A549 (cell line): ENCODE measurements around the gene LMNA. TPM values are rescaled to one million over a fixed set of nuclear protein-coding genes. Genes with fewer than 3 reads are reported as not detected.

Experiments used
- ATAC-seq, 2 experiments: fragments of 200-7000 bp in 1 of 2; fragments of >200 bp in 1 of 2; cut with Nextera tagmentation in 1 of 2; cut with Tn5 transposase in 1 of 2; 3 replicates each; pipeline versions ENCODE4 v1.8.0 to v1.9.1; 2018 to 2020; ENCODE audit warnings: mild to moderate bottlenecking in 1 of 2, moderate library complexity in 1 of 2
- CTCF ChIA-PET: fragments of 300-600 bp; sonication (Branson Sonifier 250); formaldehyde crosslinking; extraction: SDS; loops from one replicate; lab custom pipeline; 2021; ENCODE audit warnings: antibody characterized with exemption, inconsistent platforms; lab: Yijun Ruan, JAX
- POLR2A ChIA-PET: fragments of 350-600 bp; formaldehyde crosslinking; extraction: SDS; loops from one replicate; lab custom pipeline; 2021; ENCODE audit warnings: antibody characterized with exemption, inconsistent platforms; lab: Yijun Ruan, JAX
- DNase-seq, 2 experiments: peaks; one replicate each; pipeline versions ENCODE4 v3.0.0 to v3.0.0-alpha.2; 2011 to 2016; ENCODE audit warnings: low read depth in 1 of 2, low spot score in 1 of 2
- FAIRE-seq: peaks from 2 replicates; lab custom pipeline; 2011; peaks lifted over from hg19 to GRCh38; lab: Jason Lieb, UNC
- H3K27ac ChIP-seq, 2 experiments: fragments of >200 bp; sonication (Bioruptor Twin); formaldehyde crosslinking; 3 replicates each; pipeline ENCODE4 v1.5.1; 2016 to 2017
- H3K4me1 ChIP-seq: fragments of >200 bp; sonication (Bioruptor Twin); formaldehyde crosslinking; 3 replicates; pipeline ENCODE4 v1.6.1; 2016
- H3K4me2 ChIP-seq: fragments of >200 bp; sonication (Bioruptor Twin); formaldehyde crosslinking; 3 replicates; pipeline ENCODE4 v1.6.1; 2016
- H3K4me3 ChIP-seq: fragments of >200 bp; sonication (Bioruptor Twin); formaldehyde crosslinking; 3 replicates; pipeline ENCODE4 v1.5.1; 2016
- H3K9me3 ChIP-seq: fragments of >200 bp; sonication (Bioruptor Twin); formaldehyde crosslinking; 3 replicates; pipeline ENCODE4 v1.6.1; 2016
- CEBPB ChIP-seq, 2 experiments: fragments of >200 bp in 1 of 2; sonication (Bioruptor Twin) in 1 of 2; formaldehyde crosslinking in 1 of 2; IDR thresholded peaks; 2 replicates each; pipeline ENCODE4 v1.6.1; 2012 to 2016
- CHD4 ChIP-seq: fragments of 200-600 bp; sonication (generic); IDR thresholded peaks from 2 replicates; pipeline ENCODE4 v1.6.1; 2016; ENCODE audit warnings: antibody characterized with exemption, mild to moderate bottlenecking, borderline replicate concordance
- CTCF ChIP-seq: fragments of >200 bp; sonication (Bioruptor Twin); formaldehyde crosslinking; IDR thresholded peaks from 3 replicates; pipeline ENCODE4 v1.5.1; 2016
- EHF ChIP-seq: fragments of 250-450 bp; sonication (Bioruptor Pico); IDR thresholded peaks from 2 replicates; pipeline ENCODE4 v1.5.0; 2020; ENCODE audit warnings: mild to moderate bottlenecking
- ESRRA ChIP-seq: fragments of 150-350 bp; IDR thresholded peaks from 2 replicates; pipeline ENCODE4 v1.6.1; 2014; ENCODE audit warnings: mild to moderate bottlenecking, low read length, borderline replicate concordance
- FOSL2 ChIP-seq, 2 experiments: fragments of 450-650 bp in 1 of 2; fragments of >200 bp in 1 of 2; sonication (Bioruptor Twin) in 1 of 2; formaldehyde crosslinking; IDR thresholded peaks; 2 replicates each; pipeline versions ENCODE4 v1.5.0 to v1.6.1; 2016 to 2020; ENCODE audit warnings: mild to moderate bottlenecking in 1 of 2, moderate library complexity in 1 of 2
- HOXB13 ChIP-seq: fragments of 250-450 bp; sonication (Bioruptor Pico); IDR thresholded peaks from 2 replicates; pipeline ENCODE4 v1.5.0; 2020; ENCODE audit warnings: low read depth, mild to moderate bottlenecking, moderate library complexity
- JUN ChIP-seq, 2 experiments: fragments of >200 bp; sonication (Bioruptor Twin); formaldehyde crosslinking; IDR thresholded peaks; 2 replicates in 1 of 2; 3 replicates in 1 of 2; pipeline ENCODE4 v1.6.1; 2016 to 2017
- KDM1A ChIP-seq: fragments of 200-600 bp; sonication (generic); IDR thresholded peaks from 2 replicates; pipeline ENCODE4 v1.6.1; 2016; ENCODE audit warnings: low read depth, mild to moderate bottlenecking
- MAX ChIP-seq: IDR thresholded peaks from 2 replicates; pipeline ENCODE4 v1.6.1; 2012
- MAZ ChIP-seq: fragments of 150-350 bp; IDR thresholded peaks from 2 replicates; pipeline ENCODE4 v1.6.1; 2014; ENCODE audit warnings: antibody characterized with exemption, low read depth, low read length, borderline replicate concordance
- MYC ChIP-seq: IDR thresholded peaks from 2 replicates; pipeline ENCODE4 v1.6.1; 2012; ENCODE audit warnings: mild to moderate bottlenecking, inconsistent platforms, low read length, improper control_type of control experiment, borderline replicate concordance
- NFE2L2 ChIP-seq: fragments of 150-350 bp; conservative IDR thresholded peaks from 2 replicates; pipeline ENCODE4 v1.6.1; 2014; ENCODE audit warnings: low read length
- RAD21 ChIP-seq, 2 experiments: fragments of >200 bp in 1 of 2; sonication (Bioruptor Twin) in 1 of 2; formaldehyde crosslinking in 1 of 2; IDR thresholded peaks in 1 of 2; conservative IDR thresholded peaks in 1 of 2; 2 replicates in 1 of 2; 3 replicates in 1 of 2; pipeline ENCODE4 v1.6.1; 2012 to 2018; ENCODE audit warnings: inconsistent platforms in 1 of 2
- TP53 ChIP-seq: fragments of 250-450 bp; sonication (Bioruptor Pico); IDR thresholded peaks from 2 replicates; pipeline ENCODE4 v1.5.0; 2021; ENCODE audit warnings: mild to moderate bottlenecking, moderate library complexity
- ZC3H11A ChIP-seq: fragments of 450-650 bp; IDR thresholded peaks from 2 replicates; pipeline ENCODE4 v1.6.1; 2014; ENCODE audit warnings: antibody characterized with exemption, mild to moderate bottlenecking
- ZSCAN20 ChIP-seq: fragments of 250-450 bp; sonication (Bioruptor Pico); IDR thresholded peaks from 2 replicates; pipeline ENCODE4 v1.8.0; 2022; ENCODE audit warnings: mild to moderate bottlenecking, moderate library complexity
- WGBS: methylation state at CpG from one replicate; pipeline ENCODE4 v1.1.6; 2017; ENCODE audit errors: missing lambda C conversion rate; 5-methylcytosine and 5-hydroxymethylcytosine counted together
- polyA plus RNA-seq, 4 experiments: library from polyadenylated mRNA; depleted of rRNA in 3 of 4; stranded (reverse); fragments of >200 nt; fragmentation: RNase III in 1 of 4; extraction: RNeasy Plus Mini Kit Qiagen cat#74134 plus additional on column Dnase treatment in 1 of 4; gene quantifications; 2 replicates in 3 of 4; 3 replicates in 1 of 4; pipeline ENCODE4 v1.2.3, GENCODE V29; 2011 to 2017
- TF ChIP-seq, protein P1 (sequence below): IDR thresholded peaks from 2 replicates; pipeline ENCODE4 v1.6.1; 2012; ENCODE audit warnings: low read depth, borderline replicate concordance
- TF ChIP-seq, protein P2 (sequence below): fragments of 250-450 bp; sonication (Bioruptor Pico); IDR thresholded peaks from 2 replicates; pipeline ENCODE4 v1.5.0; 2021; ENCODE audit warnings: mild to moderate bottlenecking, moderate library complexity, borderline replicate concordance
- TF ChIP-seq, protein P3 (sequence below): fragments of 150-350 bp; IDR thresholded peaks from 2 replicates; pipeline ENCODE4 v1.6.1; 2014; ENCODE audit warnings: low read depth, mild to moderate bottlenecking, low read length
- TF ChIP-seq, protein P4 (sequence below): fragments of >200 bp; sonication (Bioruptor Twin); formaldehyde crosslinking; IDR thresholded peaks from 3 replicates; pipeline ENCODE4 v1.6.1; 2016

Gene LMNA
- polyA plus RNA-seq, 2 of the 4 experiments (the other 2 are of a cell fraction), result 214 to 286 TPM

DNA sequence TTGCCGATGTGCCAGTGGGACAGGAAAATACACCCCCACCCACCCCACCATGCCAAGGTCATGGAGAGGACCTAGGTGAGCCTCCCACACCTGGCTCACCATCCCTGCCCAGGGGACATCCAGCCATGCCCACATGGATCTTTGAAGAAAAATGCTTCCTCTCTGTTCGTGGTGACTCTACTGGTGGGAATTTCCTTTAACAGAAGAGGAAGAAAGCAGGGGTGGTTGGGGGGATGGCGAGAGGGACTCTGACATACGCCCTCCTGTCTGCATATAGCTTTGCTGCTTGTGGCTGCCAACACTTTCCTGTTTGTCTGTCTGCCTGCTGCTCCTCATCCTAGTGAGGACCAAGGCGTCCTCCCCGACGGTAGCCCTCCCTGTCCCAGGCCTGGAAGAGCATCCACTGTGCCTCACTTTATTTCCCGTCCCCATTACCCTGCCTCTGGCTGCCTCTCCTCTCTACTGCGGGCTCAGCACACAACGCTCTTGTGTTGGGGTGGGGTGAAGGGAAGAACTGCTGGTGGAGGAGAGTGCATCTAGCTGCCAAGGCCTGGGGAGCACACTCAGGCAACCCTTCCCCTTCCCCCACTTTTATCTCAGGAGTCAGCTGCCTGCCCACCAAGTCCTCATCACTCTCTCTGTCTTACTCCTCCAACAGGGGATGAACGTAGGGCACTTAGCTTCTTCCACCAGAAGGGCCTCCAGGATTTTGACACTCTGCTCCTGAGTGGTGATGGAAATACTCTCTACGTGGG lies 41.4 kb downstream of the LMNA start:
- H3K4me3 ChIP-seq, result no peak overlapping the region
- DNase-seq (no peak), FAIRE-seq (no peak)
- ChIA-PET CTCF (interaction anchor here (0.6 to 54.8 kb wide), 9 partner anchors 9 to 204 kb away, joined by 3 to 2239 read pairs (median 3); partner anchors contain the start of genes BGLAP, MEX3A and SLC25A44), POLR2A (interaction anchor here (1.6 kb wide), 1 partner anchor 57 kb away, joined by 3 read pairs; the partner anchor contains the start of gene PMF1)
- WGBS, result 81% methylated on average over 12 of the region's 12 CpGs
- no peaks in the 10 kb centered on the region for H3K9me3 ChIP-seq
- TF ChIP-seq ZC3H11A, result no peak
- no peak for TF ChIP-seq ESRRA
- no peak for TF ChIP-seq KDM1A
- TF ChIP-seq, protein P1, sequence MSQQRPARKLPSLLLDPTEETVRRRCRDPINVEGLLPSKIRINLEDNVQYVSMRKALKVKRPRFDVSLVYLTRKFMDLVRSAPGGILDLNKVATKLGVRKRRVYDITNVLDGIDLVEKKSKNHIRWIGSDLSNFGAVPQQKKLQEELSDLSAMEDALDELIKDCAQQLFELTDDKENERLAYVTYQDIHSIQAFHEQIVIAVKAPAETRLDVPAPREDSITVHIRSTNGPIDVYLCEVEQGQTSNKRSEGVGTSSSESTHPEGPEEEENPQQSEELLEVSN, result no peak
- TF ChIP-seq EHF (CRISPR knock-in tag), result no peak
- TF ChIP-seq ZSCAN20 (CRISPR knock-in tag), result no peak
- no peak for TF ChIP-seq FOSL2 (IDR thresholded peaks at IDR 0.05)
- no peak for TF ChIP-seq FOSL2 (CRISPR knock-in tag; IDR thresholded peaks at IDR 0.05)
- TF ChIP-seq, protein P2, sequence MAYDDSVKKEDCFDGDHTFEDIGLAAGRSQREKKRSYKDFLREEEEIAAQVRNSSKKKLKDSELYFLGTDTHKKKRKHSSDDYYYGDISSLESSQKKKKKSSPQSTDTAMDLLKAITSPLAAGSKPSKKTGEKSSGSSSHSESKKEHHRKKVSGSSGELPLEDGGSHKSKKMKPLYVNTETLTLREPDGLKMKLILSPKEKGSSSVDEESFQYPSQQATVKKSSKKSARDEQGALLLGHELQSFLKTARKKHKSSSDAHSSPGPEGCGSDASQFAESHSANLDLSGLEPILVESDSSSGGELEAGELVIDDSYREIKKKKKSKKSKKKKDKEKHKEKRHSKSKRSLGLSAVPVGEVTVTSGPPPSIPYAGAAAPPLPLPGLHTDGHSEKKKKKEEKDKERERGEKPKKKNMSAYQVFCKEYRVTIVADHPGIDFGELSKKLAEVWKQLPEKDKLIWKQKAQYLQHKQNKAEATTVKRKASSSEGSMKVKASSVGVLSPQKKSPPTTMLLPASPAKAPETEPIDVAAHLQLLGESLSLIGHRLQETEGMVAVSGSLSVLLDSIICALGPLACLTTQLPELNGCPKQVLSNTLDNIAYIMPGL, result no peak
- TF ChIP-seq, all 56 proteins: peak for 0
- ATAC-seq, result no peak
- no peak overlapping the region for H3K27ac ChIP-seq
- 0 out of 3 replicates have a peak, but pooled peaks cover 4% of the 10 kb centered on the region for H3K4me1 ChIP-seq
- H3K4me2 ChIP-seq, result no peak overlapping the region

GRCh38 chr1:156157506-156157905 lies 43.0 kb downstream of the LMNA start:
- TF ChIP-seq ZC3H11A, result no peak
- no peak for TF ChIP-seq CHD4
- H3K27ac ChIP-seq, result no peak overlapping the region
- ChIA-PET POLR2A (no interaction called here), CTCF (interaction anchor here (1.6 to 54.8 kb wide), 2 partner anchors 62 to 68 kb away, joined by 5 to 2239 read pairs; partner anchors contain the start of gene MEX3A)
- no peak overlapping the region for H3K4me3 ChIP-seq
- no peaks in the 10 kb centered on the region for H3K4me1 ChIP-seq
- no peak for FAIRE-seq
- no peak overlapping the region for H3K4me2 ChIP-seq
- WGBS, result 92% methylated on average over 3 of the region's 3 CpGs
- ATAC-seq, result no peak
- H3K9me3 ChIP-seq, result no peaks in the 10 kb centered on the region
- DNase-seq, result no peak

- Histone ChIP-seq H3K4me1 (no peaks in the 10 kb centered on the region), H3K27ac (no peak overlapping the region), H3K9me3 (no peaks in the 10 kb centered on the region), H3K4me2 (no peak overlapping the region), H3K4me3 (no peak overlapping the region)
- no peak for DNase-seq
- no peak for FAIRE-seq
- 65% methylated on average over 5 of the region's 5 CpGs for WGBS
- ChIA-PET POLR2A (no interaction called here), CTCF (interaction anchor here (1.6 to 54.8 kb wide), 2 partner anchors 62 to 67 kb away, joined by 5 to 2239 read pairs; partner anchors contain the start of gene MEX3A)
- ATAC-seq, result no peak
- TF ChIP-seq, protein P3, sequence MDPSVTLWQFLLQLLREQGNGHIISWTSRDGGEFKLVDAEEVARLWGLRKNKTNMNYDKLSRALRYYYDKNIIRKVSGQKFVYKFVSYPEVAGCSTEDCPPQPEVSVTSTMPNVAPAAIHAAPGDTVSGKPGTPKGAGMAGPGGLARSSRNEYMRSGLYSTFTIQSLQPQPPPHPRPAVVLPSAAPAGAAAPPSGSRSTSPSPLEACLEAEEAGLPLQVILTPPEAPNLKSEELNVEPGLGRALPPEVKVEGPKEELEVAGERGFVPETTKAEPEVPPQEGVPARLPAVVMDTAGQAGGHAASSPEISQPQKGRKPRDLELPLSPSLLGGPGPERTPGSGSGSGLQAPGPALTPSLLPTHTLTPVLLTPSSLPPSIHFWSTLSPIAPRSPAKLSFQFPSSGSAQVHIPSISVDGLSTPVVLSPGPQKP, result no peak
- TF ChIP-seq HOXB13 (CRISPR knock-in tag) (no peak), MYC (no peak), CEBPB (IDR thresholded peaks at IDR 0.05) (no peak), TP53 (CRISPR knock-in tag) (no peak), CTCF (no peak), MAX (no peak), EHF (CRISPR knock-in tag) (no peak), JUN (IDR thresholded peaks at IDR 0.05) (no peak), MAZ (no peak), RAD21 (conservative IDR thresholded peaks at IDR 0.05 in 1 of 2, IDR thresholded peaks at IDR 0.05 in 1 of 2) (no peak), NFE2L2 (no peak), ESRRA (no peak)
- TF ChIP-seq, protein P4, sequence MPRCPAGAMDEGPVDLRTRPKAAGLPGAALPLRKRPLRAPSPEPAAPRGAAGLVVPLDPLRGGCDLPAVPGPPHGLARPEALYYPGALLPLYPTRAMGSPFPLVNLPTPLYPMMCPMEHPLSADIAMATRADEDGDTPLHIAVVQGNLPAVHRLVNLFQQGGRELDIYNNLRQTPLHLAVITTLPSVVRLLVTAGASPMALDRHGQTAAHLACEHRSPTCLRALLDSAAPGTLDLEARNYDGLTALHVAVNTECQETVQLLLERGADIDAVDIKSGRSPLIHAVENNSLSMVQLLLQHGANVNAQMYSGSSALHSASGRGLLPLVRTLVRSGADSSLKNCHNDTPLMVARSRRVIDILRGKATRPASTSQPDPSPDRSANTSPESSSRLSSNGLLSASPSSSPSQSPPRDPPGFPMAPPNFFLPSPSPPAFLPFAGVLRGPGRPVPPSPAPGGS, result no peak
- TF ChIP-seq, protein P2, result no peak
Measured at GRCh38 chr1:156157966-156158365, 43.5 kb downstream of the LMNA start.
